GM12873 (cell line): ENCODE measurements around the gene FYCO1.

Source experiments
- TF ChIP-seq, protein P1 (sequence below): IDR thresholded peaks from 2 replicates; pipeline ENCODE4 v1.5.1; 2012; ENCODE audit warnings: low read depth, mild to moderate bottlenecking, moderate library complexity, low read length, control low read depth; ENCODE audit not compliant: insufficient read depth; ENCODE audit errors: missing control alignments

FYCO1 gene

DNA sequence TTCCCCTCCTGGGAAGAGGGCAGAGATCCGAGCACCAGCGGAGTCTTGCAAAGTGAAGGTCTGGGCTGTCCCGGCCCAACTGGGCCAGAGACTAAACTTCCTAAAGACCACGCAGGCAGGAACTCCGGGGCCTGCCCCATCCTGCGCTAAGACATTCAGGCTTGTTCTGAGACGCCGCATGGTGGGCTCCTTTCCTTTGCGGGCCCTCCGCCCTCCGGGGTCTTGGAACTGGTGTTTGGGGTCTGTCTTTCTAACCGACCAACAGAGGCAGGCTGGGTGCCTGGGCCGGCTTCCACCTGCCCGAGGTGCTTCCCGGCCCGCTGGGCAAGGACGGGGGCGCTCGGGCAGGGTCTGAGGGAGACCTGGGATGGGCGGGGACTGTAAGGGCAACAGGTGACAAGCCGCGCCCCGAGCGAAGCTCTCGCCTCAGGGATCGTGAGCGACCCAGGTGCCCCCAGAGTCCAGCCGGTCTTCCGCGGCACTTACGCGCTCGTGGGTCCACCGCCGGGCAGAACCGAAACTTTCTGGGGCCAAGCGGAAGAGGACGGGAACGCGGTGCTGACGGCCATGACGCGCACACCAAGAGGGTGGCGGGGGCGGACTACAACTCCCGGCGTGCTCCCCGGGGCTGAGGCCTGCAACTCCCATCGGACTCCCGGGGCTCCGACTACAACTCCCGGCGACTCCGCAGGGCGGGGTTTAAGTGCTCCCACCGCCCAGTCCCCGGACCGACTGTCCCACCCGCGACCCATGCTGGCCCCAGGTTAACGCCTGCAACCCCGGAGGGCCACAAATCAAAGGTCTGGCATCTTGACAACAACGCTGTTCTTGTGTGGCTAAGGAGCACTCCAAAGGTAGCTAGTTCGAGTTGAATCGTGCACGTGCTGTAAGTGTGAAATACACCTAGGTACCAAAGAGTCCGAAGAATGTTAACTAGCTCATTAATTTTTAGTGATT is at the start of gene FYCO1:
FYCO1 (minus strand) TSS at position 589 of the 957 bp plus-strand sequence. CDS start 10,914 bp downstream, outside the sequence.
- TF ChIP-seq, protein P1, sequence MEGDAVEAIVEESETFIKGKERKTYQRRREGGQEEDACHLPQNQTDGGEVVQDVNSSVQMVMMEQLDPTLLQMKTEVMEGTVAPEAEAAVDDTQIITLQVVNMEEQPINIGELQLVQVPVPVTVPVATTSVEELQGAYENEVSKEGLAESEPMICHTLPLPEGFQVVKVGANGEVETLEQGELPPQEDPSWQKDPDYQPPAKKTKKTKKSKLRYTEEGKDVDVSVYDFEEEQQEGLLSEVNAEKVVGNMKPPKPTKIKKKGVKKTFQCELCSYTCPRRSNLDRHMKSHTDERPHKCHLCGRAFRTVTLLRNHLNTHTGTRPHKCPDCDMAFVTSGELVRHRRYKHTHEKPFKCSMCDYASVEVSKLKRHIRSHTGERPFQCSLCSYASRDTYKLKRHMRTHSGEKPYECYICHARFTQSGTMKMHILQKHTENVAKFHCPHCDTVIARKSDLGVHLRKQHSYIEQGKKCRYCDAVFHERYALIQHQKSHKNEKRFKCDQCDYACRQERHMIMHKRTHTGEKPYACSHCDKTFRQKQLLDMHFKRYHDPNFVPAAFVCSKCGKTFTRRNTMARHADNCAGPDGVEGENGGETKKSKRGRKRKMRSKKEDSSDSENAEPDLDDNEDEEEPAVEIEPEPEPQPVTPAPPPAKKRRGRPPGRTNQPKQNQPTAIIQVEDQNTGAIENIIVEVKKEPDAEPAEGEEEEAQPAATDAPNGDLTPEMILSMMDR: no peak

- TF ChIP-seq, protein P1: no peak
Observed at GRCh38 chr3:46038916-46039315, 43.3 kb upstream of the FYCO1 start.

GRCh38 chr3:46036191-46036590 is 40.6 kb upstream of the FYCO1 start:
- TF ChIP-seq, protein P1: no peak

DNA sequence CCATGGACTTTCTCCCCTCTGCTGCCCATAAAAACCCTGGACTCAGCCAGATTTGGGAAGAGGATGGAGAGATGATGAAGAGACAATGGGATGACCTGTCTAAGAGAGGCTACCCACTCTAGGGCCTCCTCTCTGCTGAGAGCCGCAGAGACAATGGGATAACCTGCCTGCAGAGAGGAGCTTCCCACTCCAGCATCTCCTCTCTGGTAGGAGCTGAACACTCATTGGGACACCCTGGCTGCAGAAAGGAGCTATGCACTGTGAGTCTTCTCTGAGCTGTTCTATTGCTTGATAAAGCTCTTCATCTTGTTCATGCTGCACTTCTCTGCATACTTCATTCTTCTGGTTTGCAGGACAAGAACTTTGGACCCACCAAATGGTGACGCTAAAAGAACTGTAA is 36.1 kb upstream of the FYCO1 start:
- TF ChIP-seq, protein P1: no peak

DNA sequence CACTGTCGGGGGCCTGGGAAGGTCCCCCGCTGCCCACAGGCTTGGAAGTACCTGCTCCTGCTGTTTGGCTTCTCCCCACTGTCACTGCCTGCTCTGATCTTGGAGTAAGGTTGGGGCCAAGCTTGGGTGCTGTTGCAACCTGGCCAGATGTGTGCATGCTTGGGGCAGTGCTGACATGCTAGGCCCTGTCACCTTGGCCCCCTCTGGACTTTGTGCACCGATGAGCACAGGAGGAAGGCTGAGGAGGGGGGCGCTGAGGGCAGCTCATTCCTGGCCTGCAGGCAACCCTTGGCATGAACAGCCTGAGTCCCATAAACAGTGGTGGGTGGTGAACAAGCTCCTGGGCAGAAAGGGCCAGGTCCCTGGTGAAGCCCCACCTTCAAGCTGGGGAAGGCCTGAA is 35.6 kb upstream of the FYCO1 start:
- TF ChIP-seq, protein P1: no peak

GRCh38 chr3:46030626-46031025 is 35.0 kb upstream of the FYCO1 start:
- TF ChIP-seq, protein P1: no peak

GRCh38 chr3:46029953-46030543 is 34.4 kb upstream of the FYCO1 start:
- TF ChIP-seq, protein P1: no peak
